ENCODE measurements around the gene IFNAR2. TPM values are rescaled to one million over a fixed set of nuclear protein-coding genes. Genes with fewer than 3 reads are reported as not detected.

IFNAR2 gene
- total and polyA plus RNA-seq, 10 donors, result 20.4 to 124 (median 83.0) TPM

DNA sequence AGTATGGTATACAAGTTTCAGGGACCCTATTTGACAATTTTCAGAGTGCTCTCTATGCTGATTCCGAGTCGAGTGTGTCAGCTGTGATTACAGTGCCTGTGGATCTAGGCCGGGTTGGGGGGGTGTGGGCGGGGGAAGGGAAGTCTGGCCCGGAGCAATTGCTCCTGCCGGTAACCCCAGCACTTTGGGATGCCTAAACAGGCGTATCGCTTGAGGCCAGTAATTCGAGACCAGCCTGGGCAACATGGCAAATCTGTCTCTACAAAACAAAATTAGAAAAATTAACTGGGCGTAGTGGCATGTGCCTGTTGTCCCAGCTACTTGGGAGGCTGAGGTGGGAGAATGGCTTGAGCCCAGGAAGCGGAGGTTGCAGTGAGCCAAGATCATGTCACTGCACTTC, 34.8 kb downstream of the IFNAR2 start:
- Histone ChIP-seq H3K36me3 (peaks cover 0 to 69% (median 26%) of the 10 kb centered on the region in 6 donors), H3K9me3 (no peaks in the 10 kb centered on the region), H3K4me3 (peak overlapping the region in 1 of 8 donors; percentile 95), H3K27ac (peak overlapping the region in 7 of 8 donors; percentile 92 to 97 (median 95)), H3K27me3 (replicated peaks in 1 of 7) (no peaks in the 10 kb centered on the region), H3K4me1 (peaks cover 39 to 98% (median 74%) of the 10 kb centered on the region in 6 donors)
- no peak for DNase-seq
- TF ChIP-seq, protein P1, sequence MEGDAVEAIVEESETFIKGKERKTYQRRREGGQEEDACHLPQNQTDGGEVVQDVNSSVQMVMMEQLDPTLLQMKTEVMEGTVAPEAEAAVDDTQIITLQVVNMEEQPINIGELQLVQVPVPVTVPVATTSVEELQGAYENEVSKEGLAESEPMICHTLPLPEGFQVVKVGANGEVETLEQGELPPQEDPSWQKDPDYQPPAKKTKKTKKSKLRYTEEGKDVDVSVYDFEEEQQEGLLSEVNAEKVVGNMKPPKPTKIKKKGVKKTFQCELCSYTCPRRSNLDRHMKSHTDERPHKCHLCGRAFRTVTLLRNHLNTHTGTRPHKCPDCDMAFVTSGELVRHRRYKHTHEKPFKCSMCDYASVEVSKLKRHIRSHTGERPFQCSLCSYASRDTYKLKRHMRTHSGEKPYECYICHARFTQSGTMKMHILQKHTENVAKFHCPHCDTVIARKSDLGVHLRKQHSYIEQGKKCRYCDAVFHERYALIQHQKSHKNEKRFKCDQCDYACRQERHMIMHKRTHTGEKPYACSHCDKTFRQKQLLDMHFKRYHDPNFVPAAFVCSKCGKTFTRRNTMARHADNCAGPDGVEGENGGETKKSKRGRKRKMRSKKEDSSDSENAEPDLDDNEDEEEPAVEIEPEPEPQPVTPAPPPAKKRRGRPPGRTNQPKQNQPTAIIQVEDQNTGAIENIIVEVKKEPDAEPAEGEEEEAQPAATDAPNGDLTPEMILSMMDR (IDR thresholded peaks at IDR 0.05 in 8 of 11, conservative IDR thresholded peaks at IDR 0.05 in 3 of 11), result no peak
- TF ChIP-seq POLR2A (IDR thresholded peaks at IDR 0.05), result no peak
- no peak for TF ChIP-seq POLR2AphosphoS5 (IDR thresholded peaks at IDR 0.05)
- intact Hi-C loops (cut with DNase I; ENCODE audit: low total_unique reads), result no loop called here
- WGBS, 5 donors, result 89 to 96% (median 93%) methylated on average over 11 of the region's 11 CpGs

- Histone ChIP-seq H3K27ac (peak overlapping the region; percentile 92 to 97 (median 95)), H3K4me1 (peaks cover 39 to 96% (median 70%) of the 10 kb centered on the region in 6 donors), H3K4me3 (peak overlapping the region; percentile 63 to 96 (median 82)), H3K9me3 (no peaks in the 10 kb centered on the region), H3K27me3 (replicated peaks in 1 of 7) (no peaks in the 10 kb centered on the region), H3K36me3 (peaks cover 0 to 69% (median 28%) of the 10 kb centered on the region in 6 donors)
- WGBS, 5 donors, result 16 to 20% (median 19%) methylated on average over 12 of the region's 12 CpGs
- intact Hi-C loops (cut with DNase I; ENCODE audit: low total_unique reads), result no loop called here
- TF ChIP-seq POLR2AphosphoS5 (IDR thresholded peaks at IDR 0.05) (peak in 1 of 3 donors; percentile 81), POLR2A (IDR thresholded peaks at IDR 0.05) (no peak)
- TF ChIP-seq, protein P1 (IDR thresholded peaks at IDR 0.05 in 8 of 11, conservative IDR thresholded peaks at IDR 0.05 in 3 of 11), result peak in 7 of 11 experiments; percentile 9 to 62 (median 38)
- DNase-seq, result peak; percentile 88
Measured at GRCh38 chr21:33265664-33266049, 35.9 kb downstream of the IFNAR2 start.

- TF ChIP-seq, protein P1 (IDR thresholded peaks at IDR 0.05 in 8 of 11, conservative IDR thresholded peaks at IDR 0.05 in 3 of 11), result no peak
- TF ChIP-seq POLR2AphosphoS5 (IDR thresholded peaks at IDR 0.05) (peak; percentile 91 to 96 (median 92)), POLR2A (IDR thresholded peaks at IDR 0.05) (peak in 1 of 3 donors; percentile 54)
- DNase-seq, result peak; percentile 96
- Histone ChIP-seq H3K4me3 (peak within 1 kb of the TSS; percentile 63 to 96 (median 82)), H3K27ac (peak within 1 kb of the TSS; percentile 92 to 97 (median 95)), H3K9me3 (no peaks in the 10 kb centered on the region), H3K27me3 (replicated peaks in 1 of 7) (no peaks in the 10 kb centered on the region), H3K36me3 (peaks cover 0 to 71% (median 30%) of the 10 kb centered on the region in 6 donors), H3K4me1 (peaks cover 33 to 96% (median 68%) of the 10 kb centered on the region in 6 donors)
- intact Hi-C loops (cut with DNase I; ENCODE audit: low total_unique reads), result no loop called here
- WGBS, 5 donors, result 1 to 4% (median 1%) methylated on average over 9 to 60 of the region's 60 CpGs
Measured at GRCh38 chr21:33266050-33266788, 36.5 kb downstream of the IFNAR2 start, which contains the start of gene IL10RB. Gene IL10RB, plus strand, starts transcription at chr21:33266367. Its CDS starts 99 bp downstream, at chr21:33266466.

DNA sequence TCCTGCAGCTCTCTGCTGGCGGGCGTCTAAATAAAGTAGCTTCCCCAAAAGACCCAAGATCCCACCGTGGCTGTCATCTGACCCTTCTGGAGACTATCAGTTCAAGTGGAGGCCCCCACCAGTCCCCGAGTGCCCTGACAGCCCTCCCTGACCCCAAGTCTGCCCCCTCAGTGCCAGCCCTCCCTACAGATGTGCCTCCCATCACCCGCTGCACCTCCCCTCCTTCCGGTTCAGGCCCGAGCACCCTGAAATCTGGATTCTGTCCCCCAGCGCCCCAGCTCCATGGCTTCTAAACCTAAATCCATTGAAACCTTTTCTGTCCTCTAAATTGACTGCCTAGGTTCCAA, 37.0 kb downstream of the IFNAR2 start:
- peak overlapping the region; percentile 92 to 97 (median 95) for H3K27ac ChIP-seq
- 0 to 5% (median 2%) methylated on average over 5 to 8 of the region's 8 CpGs for WGBS, 5 donors
- no peaks in the 10 kb centered on the region for H3K9me3 ChIP-seq
- H3K27me3 ChIP-seq (replicated peaks in 1 of 7), result no peaks in the 10 kb centered on the region
- DNase-seq, result peak; percentile 88
- TF ChIP-seq, protein P1 (IDR thresholded peaks at IDR 0.05 in 8 of 11, conservative IDR thresholded peaks at IDR 0.05 in 3 of 11), result no peak
- TF ChIP-seq POLR2A (IDR thresholded peaks at IDR 0.05) (no peak), POLR2AphosphoS5 (IDR thresholded peaks at IDR 0.05) (no peak)
- peaks cover 0 to 71% (median 32%) of the 10 kb centered on the region in 6 donors for H3K36me3 ChIP-seq
- peak overlapping the region; percentile 63 to 96 (median 82) for H3K4me3 ChIP-seq
- H3K4me1 ChIP-seq, result peaks cover 29 to 96% (median 65%) of the 10 kb centered on the region in 6 donors
- intact Hi-C loops (cut with DNase I; ENCODE audit: low total_unique reads), result no loop called here

All from spleen (tissue), 11 donors.